Heart left ventricle (tissue), 13 donors: ENCODE results near the gene POMC.

ENCODE experiments used
- POLR2A ChIP-seq, 2 donors: fragments of 450-650 bp; IDR thresholded peaks; one replicate each; pipeline ENCODE4 v1.6.1; 2017; ENCODE audit warnings: antibody characterized with exemption in 2 of 2, mild to moderate bottlenecking in 2 of 2, moderate library complexity in 2 of 2
- TF ChIP-seq, protein P1 (sequence below), 12 donors: fragments of 200-600 bp; sonication (generic) in 4 of 12; IDR thresholded peaks; one replicate each; pipeline versions ENCODE4 v1.5.0 to v1.8.0; 2018 to 2022; ENCODE audit warnings: antibody characterized with exemption in 12 of 12, mild to moderate bottlenecking in 5 of 12
- donor health status: ischemic (EF 13 %, LVEDD 7.1; RV severe dilation, severe dysfunction).
- donor health status: DM: no; HTN: yes; CAD: no.
- donor health status: DM: no; HTN: no; CAD: no.
- donor health status: ischemic (EF 25% LVEDD 6.9; RV normal size, moderate dysfunction).
- donor health status: ischemic (EF 25% LVEDD 5.7; RV mildly dilated, moderate dysfunction).
- donor health status: ischemic (EF 35%, LVEDD 5.7; RV mildly dilated, moderate dysfunction).
- donor health status: nonischemic (EF 11% LVEDD 7.7; RV severe dilation, severe dysfunction).
- donor health status: DM: yes; HTN: yes; CAD: no.
- donor health status: PGD.
- donor health status: ischemic (EF 29% LVEDD 5.4; RV normal size, mild dysfunction).
- donor health status: nonischemic (EF 23%, LVEDD 6.1; RV moderate dilation, normal function).

DNA sequence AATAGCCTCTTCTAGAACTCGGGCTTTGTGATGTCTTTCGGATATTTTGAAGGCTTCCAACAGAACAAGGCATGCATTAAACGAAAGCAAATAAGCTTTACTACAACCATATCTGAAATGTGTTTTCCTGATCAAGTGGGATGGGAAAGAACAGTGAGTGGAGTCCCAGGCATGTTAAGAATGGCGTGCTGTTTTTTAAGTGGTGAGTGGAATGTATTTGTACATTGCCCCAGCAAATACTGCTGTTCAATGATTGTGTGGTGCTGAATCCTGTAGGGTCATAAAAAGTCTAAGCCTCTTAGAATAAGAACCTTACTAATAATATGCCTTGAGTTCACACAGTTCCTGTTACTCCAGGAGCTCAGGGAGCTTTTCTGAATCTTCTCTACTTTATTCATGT is 52.5 kb downstream of the POMC start:
- TF ChIP-seq, protein P1, sequence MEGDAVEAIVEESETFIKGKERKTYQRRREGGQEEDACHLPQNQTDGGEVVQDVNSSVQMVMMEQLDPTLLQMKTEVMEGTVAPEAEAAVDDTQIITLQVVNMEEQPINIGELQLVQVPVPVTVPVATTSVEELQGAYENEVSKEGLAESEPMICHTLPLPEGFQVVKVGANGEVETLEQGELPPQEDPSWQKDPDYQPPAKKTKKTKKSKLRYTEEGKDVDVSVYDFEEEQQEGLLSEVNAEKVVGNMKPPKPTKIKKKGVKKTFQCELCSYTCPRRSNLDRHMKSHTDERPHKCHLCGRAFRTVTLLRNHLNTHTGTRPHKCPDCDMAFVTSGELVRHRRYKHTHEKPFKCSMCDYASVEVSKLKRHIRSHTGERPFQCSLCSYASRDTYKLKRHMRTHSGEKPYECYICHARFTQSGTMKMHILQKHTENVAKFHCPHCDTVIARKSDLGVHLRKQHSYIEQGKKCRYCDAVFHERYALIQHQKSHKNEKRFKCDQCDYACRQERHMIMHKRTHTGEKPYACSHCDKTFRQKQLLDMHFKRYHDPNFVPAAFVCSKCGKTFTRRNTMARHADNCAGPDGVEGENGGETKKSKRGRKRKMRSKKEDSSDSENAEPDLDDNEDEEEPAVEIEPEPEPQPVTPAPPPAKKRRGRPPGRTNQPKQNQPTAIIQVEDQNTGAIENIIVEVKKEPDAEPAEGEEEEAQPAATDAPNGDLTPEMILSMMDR (IDR thresholded peaks at IDR 0.05): no peak
- TF ChIP-seq POLR2A (IDR thresholded peaks at IDR 0.05): no peak
